ENCODE results near the gene POLR2L. TPM values are rescaled to one million over a fixed set of nuclear protein-coding genes. Genes with fewer than 3 reads are reported as not detected.

The POLR2L gene
- total and polyA plus RNA-seq, 2 of the 13 experiments (the other 11 are each of a cell fraction or from before 2014, with no cell fraction given): 104 to 114 TPM

DNA sequence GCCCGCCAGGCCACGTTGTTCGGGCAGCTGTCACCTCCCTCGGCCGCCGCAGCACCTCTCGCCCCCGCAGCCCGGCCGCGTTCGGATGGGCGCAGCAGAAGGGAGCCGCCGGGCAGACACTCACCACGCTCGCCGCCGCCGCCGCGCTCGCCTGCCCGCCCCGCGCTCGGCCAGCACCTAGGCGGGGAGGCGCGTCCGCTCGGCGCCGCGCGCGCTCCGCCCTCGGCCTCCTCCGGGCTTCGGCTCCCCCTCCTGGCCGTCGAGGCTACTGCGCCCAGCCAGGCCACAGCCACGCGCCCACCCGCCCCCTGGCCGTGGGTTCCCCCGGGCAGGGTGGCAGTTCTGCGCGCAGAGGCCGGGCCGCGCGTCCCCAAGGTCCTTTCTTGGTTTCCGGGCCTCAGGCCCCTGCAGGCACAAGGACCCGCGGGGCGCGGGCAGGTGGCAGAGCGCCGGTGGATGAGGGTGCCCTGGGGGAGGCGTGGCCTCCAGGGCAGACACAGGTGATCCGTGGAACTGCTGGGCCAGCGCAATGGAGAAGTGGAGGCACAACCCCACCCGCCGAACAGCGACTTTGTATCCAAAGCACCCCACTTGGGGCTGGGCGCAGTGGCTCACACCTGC lies 44.1 kb downstream of the POLR2L start, which contains the start of gene SLC25A22 (continued):
- TF ChIP-seq, protein P1, sequence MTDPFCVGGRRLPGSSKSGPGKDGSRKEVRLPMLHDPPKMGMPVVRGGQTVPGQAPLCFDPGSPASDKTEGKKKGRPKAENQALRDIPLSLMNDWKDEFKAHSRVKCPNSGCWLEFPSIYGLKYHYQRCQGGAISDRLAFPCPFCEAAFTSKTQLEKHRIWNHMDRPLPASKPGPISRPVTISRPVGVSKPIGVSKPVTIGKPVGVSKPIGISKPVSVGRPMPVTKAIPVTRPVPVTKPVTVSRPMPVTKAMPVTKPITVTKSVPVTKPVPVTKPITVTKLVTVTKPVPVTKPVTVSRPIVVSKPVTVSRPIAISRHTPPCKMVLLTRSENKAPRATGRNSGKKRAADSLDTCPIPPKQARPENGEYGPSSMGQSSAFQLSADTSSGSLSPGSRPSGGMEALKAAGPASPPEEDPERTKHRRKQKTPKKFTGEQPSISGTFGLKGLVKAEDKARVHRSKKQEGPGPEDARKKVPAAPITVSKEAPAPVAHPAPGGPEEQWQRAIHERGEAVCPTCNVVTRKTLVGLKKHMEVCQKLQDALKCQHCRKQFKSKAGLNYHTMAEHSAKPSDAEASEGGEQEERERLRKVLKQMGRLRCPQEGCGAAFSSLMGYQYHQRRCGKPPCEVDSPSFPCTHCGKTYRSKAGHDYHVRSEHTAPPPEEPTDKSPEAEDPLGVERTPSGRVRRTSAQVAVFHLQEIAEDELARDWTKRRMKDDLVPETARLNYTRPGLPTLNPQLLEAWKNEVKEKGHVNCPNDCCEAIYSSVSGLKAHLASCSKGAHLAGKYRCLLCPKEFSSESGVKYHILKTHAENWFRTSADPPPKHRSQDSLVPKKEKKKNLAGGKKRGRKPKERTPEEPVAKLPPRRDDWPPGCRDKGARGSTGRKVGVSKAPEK (CRISPR knock-in tag; IDR thresholded peaks at IDR 0.05; ENCODE audit: borderline replicate concordance): no peak
- TF ChIP-seq ZNF777 (CRISPR knock-in tag; IDR thresholded peaks at IDR 0.05): no peak
- no peak for TF ChIP-seq MBD4 (IDR thresholded peaks at IDR 0.05; ENCODE audit: borderline replicate concordance, low read length)
- TF ChIP-seq PHF21A (CRISPR knock-in tag; IDR thresholded peaks at IDR 0.05): no peak
- TF ChIP-seq GABPB1 (CRISPR knock-in tag; IDR thresholded peaks at IDR 0.05): 0 out of 2 replicates have a peak, but pooled peaks have one; percentile 9
- TF ChIP-seq, protein P2, sequence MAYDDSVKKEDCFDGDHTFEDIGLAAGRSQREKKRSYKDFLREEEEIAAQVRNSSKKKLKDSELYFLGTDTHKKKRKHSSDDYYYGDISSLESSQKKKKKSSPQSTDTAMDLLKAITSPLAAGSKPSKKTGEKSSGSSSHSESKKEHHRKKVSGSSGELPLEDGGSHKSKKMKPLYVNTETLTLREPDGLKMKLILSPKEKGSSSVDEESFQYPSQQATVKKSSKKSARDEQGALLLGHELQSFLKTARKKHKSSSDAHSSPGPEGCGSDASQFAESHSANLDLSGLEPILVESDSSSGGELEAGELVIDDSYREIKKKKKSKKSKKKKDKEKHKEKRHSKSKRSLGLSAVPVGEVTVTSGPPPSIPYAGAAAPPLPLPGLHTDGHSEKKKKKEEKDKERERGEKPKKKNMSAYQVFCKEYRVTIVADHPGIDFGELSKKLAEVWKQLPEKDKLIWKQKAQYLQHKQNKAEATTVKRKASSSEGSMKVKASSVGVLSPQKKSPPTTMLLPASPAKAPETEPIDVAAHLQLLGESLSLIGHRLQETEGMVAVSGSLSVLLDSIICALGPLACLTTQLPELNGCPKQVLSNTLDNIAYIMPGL (CRISPR knock-in tag; IDR thresholded peaks at IDR 0.05; ENCODE audit: borderline replicate concordance in 1 of 2, low read depth in 1 of 2): peak in 1 of 2 experiments; percentile 16; a peak in 2 of 4 replicates
- no peak for TF ChIP-seq KLF6 (CRISPR knock-in tag; IDR thresholded peaks at IDR 0.05)
- TF ChIP-seq ZNF607 (CRISPR knock-in tag; IDR thresholded peaks at IDR 0.05; ENCODE audit: borderline replicate concordance): no peak; the same call in 1 of the 2 replicates
- no peak for TF ChIP-seq RCOR2 (CRISPR knock-in tag; IDR thresholded peaks at IDR 0.05)
- peak; percentile 67; the same call in 1 of the 2 replicates for TF ChIP-seq ATF7-NPFF (CRISPR knock-in tag; IDR thresholded peaks at IDR 0.05; ENCODE audit: low read depth)
- no peak for TF ChIP-seq SOX6 (IDR thresholded peaks at IDR 0.05)
- TF ChIP-seq SOX6 (CRISPR knock-in tag; IDR thresholded peaks at IDR 0.05): no peak
- no peak for TF ChIP-seq SP1 (IDR thresholded peaks at IDR 0.05)
- 0 out of 2 replicates have a peak, but pooled peaks have one; percentile 15 for TF ChIP-seq SP1 (CRISPR knock-in tag; IDR thresholded peaks at IDR 0.05)
- 0 out of 2 replicates have a peak, but pooled peaks have one; percentile 8 for TF ChIP-seq ERF (CRISPR knock-in tag; IDR thresholded peaks at IDR 0.05)
- TF ChIP-seq ZBTB42 (CRISPR knock-in tag; IDR thresholded peaks at IDR 0.05): no peak
- TF ChIP-seq, protein P3, sequence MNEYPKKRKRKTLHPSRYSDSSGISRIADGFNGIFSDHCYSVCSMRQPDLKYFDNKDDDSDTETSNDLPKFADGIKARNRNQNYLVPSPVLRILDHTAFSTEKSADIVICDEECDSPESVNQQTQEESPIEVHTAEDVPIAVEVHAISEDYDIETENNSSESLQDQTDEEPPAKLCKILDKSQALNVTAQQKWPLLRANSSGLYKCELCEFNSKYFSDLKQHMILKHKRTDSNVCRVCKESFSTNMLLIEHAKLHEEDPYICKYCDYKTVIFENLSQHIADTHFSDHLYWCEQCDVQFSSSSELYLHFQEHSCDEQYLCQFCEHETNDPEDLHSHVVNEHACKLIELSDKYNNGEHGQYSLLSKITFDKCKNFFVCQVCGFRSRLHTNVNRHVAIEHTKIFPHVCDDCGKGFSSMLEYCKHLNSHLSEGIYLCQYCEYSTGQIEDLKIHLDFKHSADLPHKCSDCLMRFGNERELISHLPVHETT (CRISPR knock-in tag; conservative IDR thresholded peaks at IDR 0.05): no peak
- TF ChIP-seq RFXAP (CRISPR knock-in tag; IDR thresholded peaks at IDR 0.05; ENCODE audit: borderline replicate concordance): no peak
- no peak for TF ChIP-seq ZNF335 (CRISPR knock-in tag; IDR thresholded peaks at IDR 0.05)
- TF ChIP-seq, protein P4, sequence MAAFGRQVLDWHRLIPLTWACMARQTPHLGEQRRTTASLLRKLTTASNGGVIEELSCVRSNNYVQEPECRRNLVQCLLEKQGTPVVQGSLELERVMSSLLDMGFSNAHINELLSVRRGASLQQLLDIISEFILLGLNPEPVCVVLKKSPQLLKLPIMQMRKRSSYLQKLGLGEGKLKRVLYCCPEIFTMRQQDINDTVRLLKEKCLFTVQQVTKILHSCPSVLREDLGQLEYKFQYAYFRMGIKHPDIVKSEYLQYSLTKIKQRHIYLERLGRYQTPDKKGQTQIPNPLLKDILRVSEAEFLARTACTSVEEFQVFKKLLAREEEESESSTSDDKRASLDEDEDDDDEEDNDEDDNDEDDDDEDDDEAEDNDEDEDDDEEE (CRISPR knock-in tag; IDR thresholded peaks at IDR 0.05): no peak
- no peak for TF ChIP-seq ADNP (CRISPR knock-in tag; IDR thresholded peaks at IDR 0.05)
- TF ChIP-seq ZNF264 (CRISPR knock-in tag; IDR thresholded peaks at IDR 0.05): no peak
- TF ChIP-seq, protein P5, sequence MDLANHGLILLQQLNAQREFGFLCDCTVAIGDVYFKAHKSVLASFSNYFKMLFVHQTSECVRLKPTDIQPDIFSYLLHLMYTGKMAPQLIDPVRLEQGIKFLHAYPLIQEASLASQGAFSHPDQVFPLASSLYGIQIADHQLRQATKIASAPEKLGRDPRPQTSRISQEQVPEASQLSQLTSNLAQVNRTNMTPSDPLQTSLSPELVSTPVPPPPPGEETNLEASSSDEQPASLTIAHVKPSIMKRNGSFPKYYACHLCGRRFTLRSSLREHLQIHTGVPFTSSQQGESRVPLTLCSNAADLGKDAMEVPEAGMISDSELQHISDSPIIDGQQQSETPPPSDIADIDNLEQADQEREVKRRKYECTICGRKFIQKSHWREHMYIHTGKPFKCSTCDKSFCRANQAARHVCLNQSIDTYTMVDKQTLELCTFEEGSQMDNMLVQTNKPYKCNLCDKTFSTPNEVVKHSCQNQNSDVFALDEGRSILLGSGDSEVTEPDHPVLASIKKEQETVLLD (CRISPR knock-in tag; IDR thresholded peaks at IDR 0.05; ENCODE audit: low read depth): 0 out of 2 replicates have a peak, but pooled peaks have one; percentile 23
